Measurements from ENCODE around the gene KRTAP21-1.
"Not testable (repeated sequence)": the region's sequence is repeated elsewhere in the genome, so short reads cannot be mapped to it uniquely, and the experiment has no call there.

The KRTAP21-1 gene

DNA sequence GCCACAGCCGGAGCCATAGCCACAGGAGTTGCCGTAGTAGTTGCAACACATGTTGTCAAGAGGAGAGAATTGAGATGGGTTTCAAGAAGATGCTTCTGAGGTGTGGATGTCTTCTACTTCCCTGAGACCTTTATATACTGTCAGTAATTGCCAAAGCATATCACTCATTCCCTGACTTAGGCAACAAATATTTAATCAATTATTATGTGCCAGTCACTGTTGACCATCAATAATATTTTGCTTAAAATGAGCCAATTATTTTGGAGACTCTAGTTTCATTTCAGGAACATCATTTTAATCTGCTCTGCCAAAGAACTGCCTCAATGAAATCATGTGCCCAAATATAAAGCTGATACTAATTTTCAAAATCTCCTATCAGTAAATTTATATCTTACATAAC lies at the start of gene KRTAP21-1:
Gene KRTAP21-1, minus strand, starts transcription at position 101 of the 400 bp plus-strand sequence. Its CDS starts 50 bp downstream, at position 51.
- not testable (repeated sequence) for DNase-seq (ENCODE audit: low spot score)

DNA sequence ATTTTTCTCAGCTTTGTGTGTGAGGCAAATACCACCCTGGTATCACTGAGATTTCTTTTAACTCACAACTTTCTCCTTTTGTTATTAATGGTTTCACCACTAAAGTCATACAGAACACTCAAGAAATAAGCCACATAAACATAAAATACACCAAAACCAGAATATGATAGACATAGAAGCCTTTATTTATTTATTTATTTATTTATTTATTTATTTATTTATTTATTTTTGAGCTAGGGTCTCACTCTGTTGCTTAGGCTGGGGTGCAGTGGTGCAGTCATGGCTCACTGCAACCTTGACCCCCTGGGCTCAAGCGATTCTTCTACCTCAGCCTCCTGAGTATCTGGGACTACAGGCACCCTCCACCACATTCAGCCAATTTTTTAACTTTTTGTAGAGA lies 45.4 kb upstream of the KRTAP21-1 start:
- no peak for DNase-seq (ENCODE audit: low spot score)

DNA sequence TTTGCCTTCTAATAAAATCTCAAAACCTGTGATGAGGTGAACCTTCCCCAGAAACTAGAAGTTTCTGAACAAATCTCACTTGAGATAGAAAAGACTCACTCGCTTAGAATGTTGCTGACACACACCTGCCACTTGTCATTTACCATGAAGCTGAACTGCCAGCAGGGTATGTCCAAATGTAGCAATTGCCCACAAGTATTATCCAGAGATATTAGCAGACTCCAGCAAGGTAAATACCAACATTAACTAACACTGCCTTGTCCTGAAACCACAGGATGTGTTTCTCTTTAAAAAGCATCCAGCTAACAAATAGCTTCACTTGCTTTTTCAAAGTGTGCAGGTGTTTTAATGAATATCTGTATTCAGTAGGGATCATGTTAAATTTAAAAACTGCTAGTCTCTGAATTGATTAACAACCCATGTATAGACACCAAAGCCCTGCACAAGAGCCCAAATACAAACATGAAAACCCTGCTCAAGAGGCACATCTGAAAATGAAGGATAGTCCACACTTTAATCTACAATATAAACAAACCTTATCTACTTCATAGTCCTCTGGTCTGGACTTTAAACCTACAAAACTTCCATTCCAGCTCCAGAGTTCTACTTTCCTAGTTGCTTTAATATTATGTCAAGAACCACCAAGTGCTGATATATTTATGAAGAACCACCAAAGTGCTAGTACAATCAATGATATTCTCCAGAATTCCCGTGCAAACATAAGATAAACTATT lies 38.5 kb upstream of the KRTAP21-1 start:
- no peak for DNase-seq (ENCODE audit: low spot score)

DNA sequence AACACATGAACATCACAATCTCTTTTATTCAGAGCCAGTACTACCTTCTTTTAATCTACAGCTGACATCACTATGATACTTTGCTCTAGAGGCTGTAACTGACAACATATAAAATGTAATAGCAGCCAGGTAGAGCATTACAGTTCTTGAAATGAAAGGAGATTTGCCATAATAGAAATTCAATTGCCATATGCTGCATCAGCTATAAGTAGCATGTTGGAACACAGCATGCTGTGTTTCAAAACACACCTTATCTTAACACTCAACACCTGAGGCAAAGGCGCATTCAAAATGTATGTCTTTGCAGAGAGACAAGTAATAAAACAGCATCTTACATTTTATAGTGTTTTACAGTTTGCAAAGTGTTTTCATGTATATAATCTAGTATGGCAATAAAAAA lies 24.0 kb upstream of the KRTAP21-1 start:
- no peak for DNase-seq (ENCODE audit: low spot score)

DNA sequence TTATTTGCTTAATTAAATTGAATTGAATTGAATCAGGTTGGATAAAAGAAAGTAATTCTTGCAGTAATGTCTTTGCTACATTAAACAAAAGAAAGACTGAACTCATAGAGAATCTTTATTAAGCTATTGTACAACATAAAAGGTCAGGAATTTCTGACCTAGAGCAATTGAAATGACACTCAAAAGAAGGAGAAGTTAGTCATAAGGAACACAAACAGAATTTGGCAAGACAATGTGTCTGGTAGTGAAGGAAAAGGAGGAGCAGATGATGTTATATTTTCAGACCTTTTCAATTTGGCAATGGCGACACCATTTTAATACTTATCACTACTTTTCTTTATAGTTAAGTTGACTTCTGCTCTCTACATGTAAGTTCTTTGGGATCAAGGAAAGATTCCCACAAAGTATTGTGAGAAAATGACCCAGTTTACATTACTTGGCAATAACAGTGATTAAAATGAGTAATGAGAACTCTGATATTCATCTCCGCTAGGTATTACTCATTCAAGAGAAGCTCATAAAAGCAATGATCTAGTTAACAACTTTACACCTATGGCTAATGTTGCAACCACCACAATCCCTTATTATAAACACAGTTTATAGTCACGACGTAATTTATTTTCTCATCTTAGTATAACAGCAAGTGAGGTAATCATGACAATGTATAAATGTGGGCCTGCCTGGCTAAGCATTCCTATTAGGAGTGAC lies 14.7 kb upstream of the KRTAP21-1 start:
- no peak for DNase-seq (ENCODE audit: low spot score)

DNA sequence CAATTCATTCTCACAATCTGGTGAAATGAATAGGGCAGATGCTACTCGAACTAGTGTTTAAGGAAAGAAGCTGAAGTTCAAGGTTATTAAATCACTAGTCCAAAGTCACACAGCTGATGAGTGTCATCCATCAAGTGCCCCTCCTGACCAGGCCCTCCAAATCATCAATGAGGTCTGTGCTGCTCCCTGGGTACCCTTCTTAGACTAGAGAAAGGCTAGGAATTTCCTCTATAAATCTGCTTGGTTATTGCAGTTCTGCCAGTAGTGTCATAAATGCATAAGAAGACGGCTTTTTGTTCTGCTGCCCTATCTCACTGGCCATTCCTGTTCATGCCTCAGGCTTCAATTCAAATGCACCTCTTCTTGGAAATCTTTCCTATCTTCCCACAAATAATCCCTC lies 5.5 kb upstream of the KRTAP21-1 start:
- no peak for DNase-seq (ENCODE audit: low spot score)

DNA sequence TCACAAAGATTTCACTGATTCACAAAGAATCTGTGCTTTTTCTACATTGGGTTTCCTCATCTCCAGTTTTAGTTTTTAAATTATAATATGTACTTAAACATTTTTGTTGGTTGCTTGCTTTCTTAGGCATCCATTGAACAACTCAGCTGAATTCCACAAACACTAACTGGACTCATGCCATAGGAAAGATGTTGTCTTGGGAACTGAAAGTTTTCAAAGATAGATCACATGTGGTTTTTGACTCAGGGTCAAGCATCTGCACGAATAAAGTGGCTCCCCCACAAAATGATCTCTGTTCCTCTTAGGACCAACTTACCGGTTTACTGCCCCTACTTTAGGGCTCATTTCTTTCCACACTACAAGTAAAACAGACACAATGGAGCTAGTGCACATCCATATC lies 3.1 kb upstream of the KRTAP21-1 start:
- no peak for DNase-seq (ENCODE audit: low spot score)

DNA sequence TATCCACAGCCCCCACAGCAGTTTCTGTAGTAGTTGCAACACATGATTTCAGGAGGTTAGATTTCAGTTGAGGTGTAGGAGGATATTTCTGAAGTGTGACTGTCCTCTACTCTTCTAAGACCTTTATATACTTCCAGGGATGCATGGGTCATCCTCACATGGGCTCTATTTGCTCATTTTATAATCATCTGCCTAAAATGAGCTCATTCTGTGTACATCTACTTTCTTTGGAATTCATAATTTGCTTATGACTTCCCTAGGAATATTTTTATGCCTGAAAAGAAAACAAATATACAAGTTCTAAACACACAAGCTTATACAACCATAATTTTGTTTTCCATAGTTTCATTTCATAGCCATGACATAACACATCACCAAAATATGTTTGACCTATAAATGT lies 8.1 kb downstream of the KRTAP21-1 start, which contains the start of gene KRTAP21-2:
Gene KRTAP21-2, minus strand, starts transcription at position 101 of the 400 bp plus-strand sequence. Its CDS starts 57 bp downstream, at position 44.
- no peak for DNase-seq (ENCODE audit: low spot score)

DNA sequence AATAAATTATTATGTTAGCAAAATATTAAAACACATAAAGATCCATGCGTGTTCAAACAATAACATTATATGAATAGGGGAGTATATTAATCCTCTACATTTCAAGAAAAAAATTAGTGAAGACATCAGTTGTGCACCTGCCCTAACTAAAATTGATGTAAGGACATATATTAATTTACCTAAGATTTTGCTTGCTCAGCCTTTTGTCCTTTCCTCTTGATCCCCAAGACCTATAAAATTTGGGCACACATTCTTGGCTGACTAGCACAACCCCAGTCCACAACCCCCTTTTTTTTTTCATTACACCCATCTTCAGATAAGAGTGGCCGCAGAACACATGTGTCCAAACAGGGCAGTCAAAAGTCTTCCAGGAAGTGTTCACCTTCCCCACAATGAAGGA lies 14.8 kb downstream of the KRTAP21-1 start:
- DNase-seq (ENCODE audit: low spot score): no peak

DNA sequence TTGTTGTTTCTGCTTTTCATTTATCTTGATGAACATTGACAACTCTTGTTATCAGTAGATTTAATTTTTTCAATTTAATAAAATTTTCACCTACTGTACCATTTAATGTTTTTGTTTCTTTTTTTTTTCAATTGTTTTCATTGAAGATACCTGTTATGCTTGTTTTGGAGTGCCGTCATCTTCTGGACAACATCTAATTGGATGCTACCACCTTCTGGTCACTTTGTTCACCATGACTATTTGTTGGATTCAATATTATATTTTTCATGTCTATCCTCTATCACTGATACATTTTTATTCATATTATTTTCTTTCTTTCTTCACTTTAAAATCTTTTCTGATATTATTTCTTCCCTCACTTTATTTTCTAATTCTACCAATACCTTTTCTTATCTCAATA lies 22.2 kb downstream of the KRTAP21-1 start:
- DNase-seq (ENCODE audit: low spot score): peak; percentile 6

DNA sequence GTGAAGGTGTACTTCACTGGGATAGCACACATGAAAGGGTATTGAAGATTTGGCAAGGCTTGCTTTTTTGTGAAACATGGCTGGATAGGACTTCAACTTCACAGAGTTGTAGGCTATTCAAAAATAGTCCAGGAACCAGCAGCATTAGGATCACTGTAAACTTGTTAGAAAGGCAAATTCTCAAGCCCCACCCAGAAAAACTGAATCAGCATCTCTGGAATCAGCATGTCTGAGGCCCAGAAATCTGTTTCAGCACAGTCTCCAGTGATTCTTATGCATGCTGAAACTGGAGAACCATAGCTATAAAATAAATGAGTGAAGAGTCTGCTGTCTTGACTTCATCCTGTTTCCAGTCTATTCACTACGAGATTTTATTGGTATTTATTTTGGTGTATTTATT lies 28.5 kb downstream of the KRTAP21-1 start:
- DNase-seq (ENCODE audit: low spot score): no peak

DNA sequence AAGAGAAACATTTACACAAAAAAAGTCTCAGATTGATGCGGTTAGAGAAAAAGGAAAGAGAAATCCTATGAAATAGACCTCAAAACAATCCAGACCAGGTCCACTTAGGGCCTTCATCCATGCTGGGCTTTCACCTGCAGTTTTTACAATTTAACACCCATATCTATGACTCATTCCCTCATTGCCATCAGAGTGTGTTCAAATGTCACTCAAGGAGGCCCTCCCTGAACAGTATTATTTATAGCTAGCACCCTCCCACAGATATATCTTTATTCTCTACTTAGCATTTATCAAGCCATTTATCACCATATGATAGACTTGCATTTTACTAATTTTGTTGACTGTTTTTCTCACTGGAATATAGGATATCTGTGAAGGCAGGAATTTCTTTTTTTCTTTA lies 35.8 kb downstream of the KRTAP21-1 start:
- DNase-seq (ENCODE audit: low spot score): no peak

DNA sequence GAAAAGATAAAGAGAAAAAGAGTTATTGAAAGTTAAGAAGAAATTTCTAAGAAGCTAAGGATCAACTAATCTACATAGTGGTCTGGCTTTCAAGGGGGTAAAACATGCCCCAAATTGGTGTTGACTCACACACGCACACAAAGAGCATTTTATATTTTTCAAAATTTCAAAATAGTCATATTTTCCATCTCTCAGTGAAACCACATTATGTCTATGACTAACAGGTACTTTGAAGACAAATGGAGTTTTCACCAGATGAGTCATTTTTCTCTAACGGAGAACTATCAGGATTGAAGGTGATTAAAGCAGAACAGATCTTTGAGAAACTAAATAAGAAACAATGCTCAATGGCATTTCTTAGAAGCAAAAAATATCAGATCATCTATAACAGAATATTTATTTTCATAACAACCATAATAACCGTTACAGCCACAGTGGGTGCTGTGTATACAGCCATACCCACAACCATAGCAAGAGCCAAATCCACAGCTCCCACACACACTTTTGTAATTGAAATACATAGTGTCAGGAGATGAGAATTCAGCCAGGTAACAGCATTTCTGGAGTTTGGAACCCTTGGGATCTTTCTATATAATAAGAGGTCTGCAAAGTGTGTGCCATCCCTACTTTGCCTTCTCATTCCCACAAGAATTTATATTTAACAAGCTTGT lies 36.9 kb downstream of the KRTAP21-1 start, which contains the start of gene KRTAP21-3:
Gene KRTAP21-3, minus strand, starts transcription at position 539 of the 671 bp plus-strand sequence. Its CDS starts 18 bp downstream, at position 521.
- DNase-seq (ENCODE audit: low spot score): no peak

DNA sequence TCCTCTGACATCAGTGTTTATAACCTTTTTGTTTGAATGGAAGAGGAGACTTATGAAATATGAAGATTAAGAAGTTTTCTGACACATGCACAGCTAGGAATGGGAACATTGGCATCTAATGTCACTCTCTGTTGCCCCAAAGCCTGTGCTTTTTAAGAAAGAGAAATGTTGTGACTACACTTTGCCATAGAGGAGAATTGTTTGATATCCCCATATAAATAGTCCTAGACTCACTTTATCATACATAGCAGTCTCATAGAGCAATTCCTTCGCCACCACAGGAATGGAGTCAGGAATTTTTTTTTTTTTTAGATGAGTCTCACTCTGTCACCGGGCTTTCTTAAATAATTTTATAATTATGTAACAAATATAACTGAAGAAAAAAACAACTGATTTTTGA lies 38.1 kb downstream of the KRTAP21-1 start:
- DNase-seq (ENCODE audit: low spot score): no peak

DNA sequence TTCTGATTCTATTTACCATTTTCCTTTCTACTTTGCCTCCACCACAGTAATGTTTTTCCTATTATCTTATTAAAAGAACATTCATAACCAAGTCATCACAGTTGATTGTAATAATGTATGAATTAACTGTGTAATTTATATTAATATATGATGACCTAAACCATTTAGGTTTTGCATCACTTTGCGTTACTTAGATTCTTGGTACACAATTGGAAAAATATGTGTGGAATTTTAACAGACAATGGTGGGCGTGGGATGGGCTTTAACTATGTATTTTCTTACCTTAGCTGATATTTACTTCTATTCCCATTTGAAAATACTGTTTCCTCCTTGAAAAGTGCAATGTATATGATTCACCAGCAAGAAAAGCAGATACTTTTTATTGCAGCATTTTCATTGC lies 40.3 kb downstream of the KRTAP21-1 start:
- no peak for DNase-seq (ENCODE audit: low spot score)

DNA sequence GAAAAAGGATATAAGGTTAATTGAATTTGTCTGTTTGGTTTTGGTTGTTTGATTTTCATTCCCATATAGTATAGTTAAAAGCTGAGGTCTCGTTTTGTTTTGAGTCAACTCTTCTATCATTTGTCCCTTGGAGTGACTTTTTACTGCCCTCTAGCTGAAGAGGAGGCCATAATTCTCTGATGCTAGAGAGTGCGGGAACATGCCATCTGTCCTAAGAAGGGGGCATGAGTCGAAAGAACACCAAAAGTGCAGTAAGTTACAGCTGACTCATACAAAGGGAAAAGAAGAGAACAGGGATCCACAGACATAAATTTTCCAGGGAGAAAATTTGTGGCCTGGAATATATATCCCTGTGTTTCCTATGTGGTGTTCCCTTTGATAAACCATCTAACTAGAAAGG lies 40.8 kb downstream of the KRTAP21-1 start:
- DNase-seq (ENCODE audit: low spot score): no peak

DNA sequence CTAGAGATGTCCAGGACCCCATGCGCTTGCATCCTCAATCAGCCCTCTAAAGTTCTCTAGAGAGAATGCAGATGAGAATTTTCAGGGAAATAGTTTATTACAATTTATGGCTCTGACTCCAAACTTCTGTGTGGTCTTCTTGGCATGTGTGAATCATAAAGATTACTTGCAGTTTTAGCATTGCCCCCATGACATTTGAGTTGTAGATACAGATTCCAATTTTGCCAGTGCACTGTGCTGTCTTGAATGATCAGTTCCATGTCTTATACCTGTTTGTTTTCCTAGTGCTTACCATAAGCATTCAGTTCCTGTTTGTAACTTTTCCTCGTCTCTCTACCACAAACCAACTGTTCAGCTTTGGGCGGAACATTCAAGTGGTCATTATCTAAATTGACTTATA lies 41.5 kb downstream of the KRTAP21-1 start:
- DNase-seq (ENCODE audit: low spot score): no peak

DNA sequence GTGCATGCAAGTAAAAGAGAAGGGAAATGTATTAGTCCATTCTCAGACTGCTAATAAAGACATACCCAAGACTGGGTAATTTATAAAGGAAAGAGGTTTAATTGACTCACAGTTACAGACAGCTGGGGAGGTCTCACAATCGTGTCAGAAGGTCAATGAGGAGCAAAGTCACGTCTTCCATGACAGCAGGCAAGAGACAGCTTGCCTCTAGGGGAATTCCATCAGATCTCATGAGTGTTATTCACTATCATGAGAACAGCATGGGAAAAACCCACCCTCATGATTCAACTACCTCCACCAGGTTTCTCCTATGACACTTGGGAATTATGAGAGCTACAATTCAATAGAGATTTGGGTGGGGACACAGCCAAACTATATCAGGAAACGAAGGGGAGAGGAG lies 44.7 kb downstream of the KRTAP21-1 start:
- DNase-seq (ENCODE audit: low spot score): no peak

DNA sequence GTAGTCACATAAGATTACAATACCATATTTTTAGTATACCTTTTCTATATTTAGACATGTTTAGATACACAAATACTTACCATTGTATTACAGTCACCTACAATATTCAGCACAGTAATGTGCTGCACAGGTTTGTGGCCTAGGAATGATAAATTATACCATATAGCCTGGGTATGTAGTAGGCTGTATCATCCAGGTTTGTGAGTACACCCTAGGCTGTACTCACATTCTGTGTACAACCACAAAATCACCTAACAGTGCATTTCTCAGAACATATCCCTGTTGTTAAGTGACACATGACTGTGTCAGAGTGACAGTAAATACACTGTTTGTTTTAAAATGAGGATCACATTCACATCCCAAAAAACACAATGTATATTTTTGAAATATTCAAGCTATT lies 47.8 kb downstream of the KRTAP21-1 start:
- no peak for DNase-seq (ENCODE audit: low spot score)
